Stimulated activated CD4-positive, alpha-beta T cell treated with anti-CD3 and anti-CD28 coated beads, TNF-alpha, amount 100 ng/mL, for 48 hours (primary cell): ENCODE results near the gene TMEM132D.
"Not testable (repeated sequence)": the region's sequence is repeated elsewhere in the genome, so short reads cannot be mapped to it uniquely, and the experiment has no call there.

Experiments used
- DNase-seq, 3 donors: peaks; one replicate each; pipeline ENCODE4 v3.0.0-alpha.2; 2020; ENCODE audit warnings: low read depth in 3 of 3

Gene TMEM132D

GRCh38 chr12:129067491-129067890 is 836.3 kb downstream of the TMEM132D start:
- no peak for DNase-seq

GRCh38 chr12:129064209-129064855 is 839.5 kb downstream of the TMEM132D start:
- DNase-seq, result no peak

- DNase-seq, result no peak
These were observed 840.2 kb downstream of the TMEM132D start for GRCh38 chr12:129063600-129063999.

- DNase-seq, result no peak
These were observed 850.6 kb downstream of the TMEM132D start for GRCh38 chr12:129053232-129053631.

GRCh38 chr12:129052373-129052772 is 851.5 kb downstream of the TMEM132D start:
- DNase-seq, result no peak

- DNase-seq, result no peak
These were observed 853.9 kb downstream of the TMEM132D start for GRCh38 chr12:129049917-129050316.

GRCh38 chr12:129043334-129043733 is 860.5 kb downstream of the TMEM132D start:
- DNase-seq, result not testable (repeated sequence)

GRCh38 chr12:129036135-129036534 is 867.7 kb downstream of the TMEM132D start:
- no peak for DNase-seq

GRCh38 chr12:129034558-129035289 is 869.1 kb downstream of the TMEM132D start:
- no peak for DNase-seq

- no peak for DNase-seq
These were observed 875.0 kb downstream of the TMEM132D start for GRCh38 chr12:129028844-129029243.

GRCh38 chr12:129025055-129025454 is 878.8 kb downstream of the TMEM132D start:
- DNase-seq, result no peak
